ENCODE measurements around the gene HOXA1.

HOXA1 gene

DNA sequence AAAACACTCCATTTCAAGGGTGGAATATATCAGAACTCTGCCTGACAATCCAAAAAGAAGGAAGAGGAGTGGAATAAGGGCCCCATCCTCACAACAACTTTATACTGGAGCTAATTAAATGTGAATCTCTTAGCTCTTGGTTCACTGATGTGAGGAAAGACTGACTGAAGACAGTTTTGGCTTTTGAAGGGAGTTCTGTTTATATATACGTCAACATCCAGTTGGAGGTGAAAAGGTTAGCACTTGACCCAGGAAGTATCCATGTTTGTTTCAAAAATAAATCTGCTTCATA is 3.0 kb downstream of the HOXA1 start:
- no peak for DNase-seq (ENCODE audit: low read depth in 2 of 2)

DNA sequence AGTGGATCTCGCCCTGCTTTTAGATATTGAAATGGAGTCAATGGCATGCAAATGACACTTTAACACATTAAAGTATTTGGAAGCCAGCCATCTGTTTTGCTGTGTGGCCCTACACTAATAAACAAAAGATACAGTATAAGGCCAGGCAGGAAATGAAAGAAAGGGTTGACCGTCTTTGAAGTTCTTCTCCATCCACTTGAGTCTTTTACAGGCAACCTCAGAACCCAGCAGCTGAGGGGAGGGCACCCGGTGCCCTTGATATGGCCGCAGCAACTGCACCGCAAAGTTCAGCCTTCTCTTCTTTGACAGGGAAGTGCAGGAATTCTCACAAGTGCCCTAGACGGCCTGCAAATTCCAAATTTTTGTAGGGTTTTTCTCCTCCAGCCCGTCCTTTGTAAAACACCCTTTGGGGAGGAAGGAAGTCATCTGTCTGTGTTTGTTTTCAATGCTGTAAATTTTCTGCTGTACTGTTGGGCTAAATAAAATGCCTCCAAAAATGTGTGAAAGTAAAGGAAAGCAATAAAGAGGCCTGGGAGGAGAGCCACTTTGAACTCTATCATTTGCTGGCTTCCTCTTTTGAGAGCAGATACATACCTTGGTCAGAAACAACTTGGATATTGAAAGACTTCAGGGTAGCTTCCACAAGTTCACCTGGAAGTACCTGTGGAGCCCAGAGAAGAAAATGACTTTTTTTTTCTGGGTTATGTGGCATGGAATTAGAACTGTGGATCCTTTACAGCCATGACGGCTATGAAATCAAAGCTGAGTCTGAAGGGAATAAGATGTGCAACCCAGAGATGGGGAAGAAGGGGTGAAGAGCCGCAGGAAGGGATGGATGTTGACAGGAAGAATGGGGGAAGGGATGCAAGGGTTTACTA is 3.6 kb downstream of the HOXA1 start:
- DNase-seq (ENCODE audit: low read depth in 2 of 2): no peak

DNA sequence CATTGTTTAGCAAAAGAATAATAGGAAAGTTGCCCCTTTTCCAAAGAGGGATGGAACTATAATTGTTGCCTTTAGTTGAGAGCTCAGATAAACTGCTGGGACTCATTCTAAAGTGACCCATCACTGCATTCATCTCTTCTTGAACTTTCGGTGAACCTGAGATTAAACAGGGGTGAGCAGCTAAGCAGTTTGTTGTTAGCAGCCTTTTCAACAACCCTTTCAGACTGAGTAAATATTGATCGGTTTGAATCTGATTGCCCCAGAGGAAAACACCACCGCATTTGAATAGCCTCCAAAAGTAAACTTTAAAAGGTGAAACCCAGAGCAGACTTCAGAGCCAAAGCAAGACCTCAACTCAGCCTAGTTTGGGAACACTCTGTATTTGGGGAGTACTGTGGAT is 4.7 kb downstream of the HOXA1 start:
- no peak for DNase-seq (ENCODE audit: low read depth in 2 of 2)

DNA sequence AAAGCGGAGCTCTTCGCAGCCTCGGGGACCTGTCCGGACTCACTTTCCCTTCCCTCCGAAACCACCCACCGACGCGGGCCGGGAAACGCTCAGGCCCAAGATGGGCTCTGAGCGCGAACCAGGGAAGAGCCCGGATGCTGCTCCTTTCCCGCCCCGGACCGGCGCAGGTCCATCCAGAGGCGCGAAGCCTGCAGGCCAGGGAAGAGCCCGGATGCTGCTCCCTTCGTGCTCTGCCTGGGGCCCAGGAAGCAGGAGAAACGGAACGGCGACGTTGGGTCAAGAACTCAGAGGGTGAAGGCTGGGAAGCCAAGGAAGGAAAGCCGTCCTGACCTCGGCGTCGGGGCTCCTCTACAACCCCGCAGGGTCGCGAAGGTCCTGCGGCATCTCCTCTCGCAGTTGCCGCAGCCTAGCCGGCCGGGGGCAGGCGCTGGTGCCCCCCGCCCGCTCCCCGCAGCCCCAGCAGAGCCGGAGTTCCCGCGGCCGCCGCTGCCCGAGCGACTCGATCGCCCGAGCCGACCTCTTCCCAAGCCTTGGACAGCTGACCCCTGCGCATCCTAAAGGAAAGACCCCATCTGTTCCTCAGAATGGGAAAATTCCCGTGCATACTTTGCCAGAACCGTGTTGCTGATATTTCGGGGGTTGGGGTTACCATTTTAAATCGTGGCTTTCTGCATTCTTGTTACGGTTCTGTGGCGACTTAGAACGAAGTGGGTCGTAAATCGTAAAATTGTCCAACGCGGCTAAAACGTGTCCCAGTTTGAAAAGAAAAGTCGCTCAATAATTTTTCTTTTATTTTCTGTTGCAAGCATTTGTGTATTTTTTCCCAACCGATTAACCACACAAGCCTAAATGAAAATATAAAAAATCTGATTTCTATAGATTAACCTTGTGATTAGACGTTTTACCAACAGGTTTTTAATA is 7.5 kb downstream of the HOXA1 start:
- no peak for DNase-seq (ENCODE audit: low read depth in 2 of 2)

DNA sequence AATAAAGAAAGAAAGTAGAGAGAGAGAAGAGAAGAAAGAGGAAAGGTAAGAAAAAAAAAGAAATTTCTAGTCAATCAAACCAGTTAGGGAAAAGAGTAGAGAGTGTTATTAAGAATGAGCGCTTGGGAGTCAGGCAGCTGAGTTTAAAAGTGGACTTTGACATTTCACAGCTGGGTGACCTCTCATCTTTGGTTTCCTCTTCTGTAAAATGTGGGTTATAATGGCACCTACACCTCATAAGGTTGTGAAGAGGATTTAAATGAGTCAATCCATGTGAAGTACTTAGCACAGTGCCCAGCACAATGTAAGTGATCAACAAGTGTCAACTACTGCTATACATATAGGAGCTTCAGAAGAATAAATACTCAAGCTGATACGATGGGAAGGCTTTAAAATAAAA is 12.2 kb downstream of the HOXA1 start:
- DNase-seq (ENCODE audit: low read depth in 2 of 2): no peak

DNA sequence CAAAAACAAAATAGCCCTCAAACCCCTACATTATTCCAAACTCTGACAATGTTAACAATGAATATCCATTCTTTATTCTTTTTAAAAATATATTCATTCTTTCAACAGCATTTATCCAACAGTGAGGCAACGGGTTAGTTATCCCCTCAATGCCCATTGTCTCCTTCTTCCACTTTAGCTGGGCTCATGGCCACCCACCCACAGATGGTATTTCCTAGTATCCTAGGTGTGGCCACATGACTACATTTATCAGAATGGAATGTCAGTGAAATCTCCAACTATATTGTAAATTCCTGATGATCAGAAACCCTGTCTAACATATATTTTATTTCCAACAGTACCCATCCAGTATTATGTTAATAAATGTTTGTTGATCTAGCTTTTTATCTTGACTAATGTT is 13.6 kb downstream of the HOXA1 start:
- DNase-seq (ENCODE audit: low read depth in 2 of 2): no peak

DNA sequence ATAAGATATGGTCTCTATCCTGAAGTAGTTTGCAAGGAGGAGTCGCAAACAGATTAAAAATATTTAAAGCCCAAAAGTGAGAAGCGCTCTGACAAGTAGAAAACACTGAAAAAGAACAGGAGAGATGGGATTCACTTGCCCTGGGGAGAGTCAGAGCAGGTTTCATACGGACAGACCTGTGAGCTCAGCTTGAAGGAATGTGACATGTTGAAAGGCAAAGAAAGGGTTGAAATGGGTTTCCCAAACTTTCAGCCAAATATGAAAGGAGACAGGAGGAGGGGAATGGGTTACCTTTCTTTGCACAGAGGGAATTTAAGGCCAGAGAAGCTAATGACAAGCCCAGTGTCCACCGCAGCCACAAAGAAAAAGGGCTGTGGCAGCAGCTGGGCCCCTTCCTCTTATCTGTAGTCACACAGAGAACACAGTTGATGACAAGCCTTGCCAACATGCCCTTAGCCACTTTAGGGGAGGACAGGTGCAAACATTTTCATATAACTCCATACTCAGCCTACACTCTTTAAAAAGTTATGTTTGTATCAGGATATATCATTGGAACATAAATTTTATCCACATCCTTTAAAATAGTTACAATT is 14.9 kb downstream of the HOXA1 start:
- DNase-seq (ENCODE audit: low read depth in 2 of 2): no peak

DNA sequence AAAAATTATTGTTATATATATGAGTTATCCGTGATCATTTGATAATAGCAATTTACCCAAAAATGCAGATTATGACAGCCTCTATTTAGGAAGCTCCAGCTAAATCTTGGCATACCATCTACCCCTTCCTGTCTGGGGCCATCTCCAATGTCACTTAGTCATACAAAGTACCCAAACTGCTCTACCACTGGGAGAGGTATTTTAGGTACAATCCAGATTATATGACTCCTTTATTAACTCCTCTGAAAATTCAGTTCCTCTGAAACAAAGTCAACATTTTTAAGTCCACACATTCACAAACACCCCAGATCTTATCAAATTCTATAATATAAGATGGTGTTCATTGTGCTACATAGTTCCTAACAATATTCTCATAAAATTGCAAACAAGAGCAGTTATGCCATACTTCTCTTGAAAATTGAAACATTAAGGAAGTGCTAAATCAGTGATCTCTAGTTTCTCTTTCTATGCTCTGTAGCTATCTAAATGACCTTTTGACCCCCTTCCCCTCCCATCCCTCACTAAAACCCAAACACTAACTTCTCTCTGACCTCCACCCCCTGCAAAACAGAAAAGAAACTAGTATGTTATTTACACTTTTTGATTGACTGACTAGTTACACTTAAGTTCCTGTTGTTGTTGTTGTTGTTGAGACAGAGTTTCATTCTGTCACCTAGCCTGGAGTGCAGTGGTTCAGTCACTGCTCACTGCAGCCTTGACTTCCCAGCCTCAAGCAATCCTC is 16.4 kb downstream of the HOXA1 start:
- no peak for DNase-seq (ENCODE audit: low read depth in 2 of 2)

DNA sequence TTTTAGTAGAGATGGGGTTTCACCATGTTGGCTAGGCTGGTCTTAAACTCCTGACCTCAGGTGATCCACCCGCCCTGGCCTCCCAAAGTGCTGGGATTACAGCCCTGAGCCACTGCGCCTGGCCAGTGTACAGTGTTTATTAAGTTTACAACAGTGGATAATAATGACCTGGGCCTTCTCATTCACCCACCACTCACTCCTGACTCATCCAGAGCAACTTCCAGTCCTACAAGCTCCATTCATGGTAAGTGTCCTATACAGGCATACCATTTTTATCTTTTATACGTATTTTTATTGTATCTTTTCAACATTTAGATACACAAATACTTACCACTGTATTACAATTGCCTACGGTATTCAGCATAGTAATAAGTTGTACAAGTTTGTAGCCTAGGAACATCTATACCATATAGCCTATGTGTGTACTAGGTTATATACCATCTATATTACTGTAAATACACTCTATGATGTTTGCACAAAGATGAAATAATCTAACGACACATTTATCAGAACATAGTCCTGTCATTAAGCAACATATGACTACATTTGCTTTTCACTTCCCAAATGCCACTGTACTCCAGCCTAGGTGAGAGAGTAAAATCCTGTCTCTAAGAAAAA is 17.1 kb downstream of the HOXA1 start:
- DNase-seq (ENCODE audit: low read depth in 2 of 2): no peak

DNA sequence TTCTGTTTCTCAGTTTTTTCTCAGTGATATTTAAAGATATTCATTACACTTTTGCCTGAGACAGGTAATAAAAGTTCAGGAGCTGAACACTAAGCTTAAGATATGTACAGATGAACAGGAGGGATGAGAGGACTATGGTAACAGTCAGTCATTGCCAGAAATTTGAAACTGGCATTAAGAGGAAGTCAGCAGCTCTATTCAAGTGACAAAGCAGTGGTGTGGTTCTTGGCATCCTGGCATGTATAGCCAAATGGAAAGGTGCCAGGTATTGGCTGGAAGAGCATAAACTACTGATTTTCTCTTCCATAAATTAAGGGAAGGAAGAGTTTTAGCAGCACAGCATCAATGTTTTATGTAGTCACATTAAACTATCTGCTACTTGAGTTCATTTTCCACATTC is 22.7 kb downstream of the HOXA1 start:
- DNase-seq (ENCODE audit: low read depth in 2 of 2): no peak

DNA sequence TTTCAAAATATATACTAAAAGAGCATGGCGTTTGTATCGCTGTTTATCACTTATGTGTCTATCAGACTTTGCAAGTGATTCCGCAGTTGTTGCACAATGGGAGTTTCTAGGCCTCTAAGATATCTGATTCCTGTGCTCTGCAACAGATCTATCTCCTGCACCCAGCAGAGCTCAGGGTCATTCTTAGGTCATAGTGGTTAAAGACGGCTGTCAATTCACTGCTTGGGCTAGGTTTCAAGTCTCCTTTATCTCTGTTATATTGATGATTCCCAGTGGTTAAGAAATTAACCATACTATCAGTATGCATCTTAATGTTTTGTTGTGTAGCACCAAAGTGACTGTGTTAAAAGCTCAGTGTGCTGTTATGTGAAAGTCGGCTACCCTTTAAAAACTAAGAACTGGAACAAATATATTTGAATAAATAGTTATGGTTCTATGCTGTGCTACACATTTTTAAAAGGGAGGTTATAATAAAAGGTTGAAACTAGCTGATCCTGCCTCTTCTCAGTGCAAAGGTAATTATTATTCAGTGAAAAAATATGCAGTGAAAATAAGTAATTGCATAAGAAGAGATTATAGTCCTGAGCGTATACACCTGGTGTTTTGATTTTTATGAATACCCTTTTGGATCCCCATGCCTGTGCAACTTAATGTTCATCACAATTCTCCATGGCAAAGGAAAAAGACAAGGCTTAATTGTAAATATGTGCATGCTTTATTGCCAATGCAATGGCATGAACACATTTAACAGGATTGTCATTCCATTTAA is 24.0 kb downstream of the HOXA1 start:
- DNase-seq (ENCODE audit: low read depth in 2 of 2): no peak

DNA sequence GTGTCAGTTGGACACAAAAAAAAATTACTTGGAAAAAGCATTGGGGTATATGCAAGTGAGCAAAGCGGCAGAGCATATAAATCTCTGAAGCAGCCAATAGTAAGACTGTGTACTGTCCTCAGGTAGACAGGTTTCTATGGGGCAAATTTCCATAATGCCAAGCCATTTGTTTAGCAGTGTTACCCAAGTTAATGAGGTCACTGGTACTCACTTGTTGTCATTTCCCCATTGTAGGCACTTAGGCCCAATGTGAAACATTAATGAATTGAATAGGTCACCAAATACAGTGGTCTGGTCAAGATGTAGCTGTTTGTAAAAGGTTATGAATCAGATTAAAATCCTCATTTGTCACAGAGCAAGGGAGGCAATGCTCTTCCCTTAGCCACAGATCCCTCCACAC is 27.5 kb downstream of the HOXA1 start:
- no peak for DNase-seq (ENCODE audit: low read depth in 2 of 2)

DNA sequence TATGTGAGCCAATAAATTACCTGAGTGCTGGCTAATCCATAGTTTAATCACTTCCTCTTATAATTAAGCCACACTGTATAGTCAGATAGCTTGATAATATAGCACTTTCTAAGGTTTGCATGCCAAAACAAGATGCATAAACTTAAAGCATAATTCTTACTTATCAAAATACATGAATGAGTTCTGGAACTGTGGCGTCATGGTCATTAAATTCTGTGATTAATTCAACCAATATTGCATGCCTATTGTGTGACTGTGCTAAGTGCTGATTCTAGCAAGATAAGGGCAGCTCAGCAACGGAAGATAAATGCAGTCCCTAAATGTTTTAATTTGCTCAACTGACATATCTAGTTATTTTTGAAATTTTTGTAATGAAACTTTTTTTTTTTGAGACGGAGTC is 29.7 kb downstream of the HOXA1 start:
- peak in 1 of 2 experiments; percentile 18 for DNase-seq (ENCODE audit: low read depth in 2 of 2)

DNA sequence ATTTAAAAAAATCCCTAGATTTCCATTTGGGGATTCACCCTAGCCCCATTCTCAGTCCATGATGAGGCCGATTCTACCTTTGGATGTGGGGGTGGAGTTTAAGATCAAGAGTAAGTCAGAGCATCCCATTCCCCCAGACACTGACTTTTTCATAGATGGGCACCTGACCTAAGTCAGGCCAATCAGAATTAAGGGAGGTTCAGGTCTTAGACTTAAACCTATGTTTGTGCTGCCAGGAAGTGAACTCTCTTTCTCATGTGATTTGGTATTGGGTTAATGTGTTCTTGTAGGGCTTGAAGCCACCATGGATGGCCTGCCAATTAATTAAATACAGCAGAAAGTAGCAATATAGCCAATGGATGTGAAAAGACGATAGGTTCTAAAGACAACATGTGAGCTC is 30.1 kb downstream of the HOXA1 start:
- DNase-seq (ENCODE audit: low read depth in 2 of 2): no peak

DNA sequence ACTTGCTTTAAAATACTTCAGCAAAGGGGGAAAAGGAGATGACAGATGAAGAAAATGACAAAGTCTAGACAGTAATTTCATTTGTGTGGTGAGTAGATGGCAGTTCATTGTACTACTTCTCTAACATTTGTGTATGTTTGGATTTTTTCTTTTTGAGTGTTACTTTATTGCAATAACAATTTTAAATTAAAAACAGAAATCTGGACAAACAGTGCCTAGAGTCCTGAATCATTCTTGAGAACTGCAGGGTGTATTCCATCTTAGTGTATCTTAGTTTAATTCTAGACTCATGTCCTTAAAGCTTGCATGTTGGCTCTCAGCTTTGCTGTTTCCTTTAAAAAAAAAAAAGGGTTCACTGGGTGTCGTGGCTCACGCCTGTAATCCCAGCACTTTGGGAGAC is 31.1 kb downstream of the HOXA1 start:
- no peak for DNase-seq (ENCODE audit: low read depth in 2 of 2)

DNA sequence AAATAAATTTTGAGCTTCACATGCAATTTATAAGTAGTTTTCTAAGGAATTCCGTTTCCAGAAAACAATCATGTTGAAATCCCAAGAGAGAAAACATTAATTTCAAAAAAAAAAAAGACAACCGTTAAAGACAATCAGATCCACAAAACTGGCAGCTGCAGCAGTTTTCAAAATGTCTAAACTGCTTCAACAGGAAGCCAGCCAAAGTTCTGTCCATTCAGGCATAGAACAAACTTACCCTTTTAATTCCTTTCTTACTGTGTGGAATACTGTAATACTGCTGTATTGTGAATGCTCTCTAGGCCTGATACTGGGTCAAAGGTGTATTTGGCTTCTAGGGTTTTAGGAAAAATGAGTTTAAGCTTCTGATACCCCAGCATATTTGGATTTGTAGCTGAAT is 31.6 kb downstream of the HOXA1 start:
- no peak for DNase-seq (ENCODE audit: low read depth in 2 of 2)

DNA sequence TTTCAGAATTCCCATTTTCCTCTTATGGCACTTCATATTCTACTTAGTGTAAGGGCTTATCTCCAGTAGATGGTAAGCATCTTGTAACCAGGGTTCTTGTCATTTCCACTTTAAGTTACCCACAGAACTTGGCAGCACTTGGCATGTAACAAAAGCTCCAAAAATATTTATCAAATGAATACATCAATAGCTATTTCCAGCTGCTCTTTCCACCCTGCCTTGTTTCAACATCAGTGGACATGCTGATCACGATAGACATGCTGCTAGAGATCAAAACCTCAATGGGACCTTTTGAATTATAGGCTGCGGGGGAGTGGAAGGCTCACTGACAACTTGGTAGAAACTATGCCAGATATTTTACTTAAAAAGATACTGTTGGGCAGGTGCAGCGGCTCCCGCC is 32.9 kb downstream of the HOXA1 start:
- DNase-seq (ENCODE audit: low read depth in 2 of 2): no peak

DNA sequence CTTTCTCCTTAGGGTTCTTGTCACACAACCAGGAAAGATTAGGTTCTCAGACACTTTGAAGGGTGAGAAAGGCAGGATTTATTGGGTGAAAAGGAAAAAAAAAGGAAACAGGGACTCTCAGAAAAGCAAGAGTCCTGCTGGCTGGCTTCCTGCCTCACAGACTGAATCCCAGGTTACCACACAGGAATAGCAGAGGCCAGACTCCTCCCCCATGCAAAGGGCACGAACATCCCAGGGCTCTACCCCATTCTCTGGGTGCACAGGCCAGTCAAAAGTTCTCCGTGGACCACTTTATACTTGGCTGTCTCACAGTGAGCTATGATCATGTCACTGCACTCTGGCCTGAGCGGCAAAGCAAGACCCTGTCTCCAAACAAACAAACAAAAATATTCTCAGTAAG is 42.6 kb downstream of the HOXA1 start:
- no peak for DNase-seq (ENCODE audit: low read depth in 2 of 2)

DNA sequence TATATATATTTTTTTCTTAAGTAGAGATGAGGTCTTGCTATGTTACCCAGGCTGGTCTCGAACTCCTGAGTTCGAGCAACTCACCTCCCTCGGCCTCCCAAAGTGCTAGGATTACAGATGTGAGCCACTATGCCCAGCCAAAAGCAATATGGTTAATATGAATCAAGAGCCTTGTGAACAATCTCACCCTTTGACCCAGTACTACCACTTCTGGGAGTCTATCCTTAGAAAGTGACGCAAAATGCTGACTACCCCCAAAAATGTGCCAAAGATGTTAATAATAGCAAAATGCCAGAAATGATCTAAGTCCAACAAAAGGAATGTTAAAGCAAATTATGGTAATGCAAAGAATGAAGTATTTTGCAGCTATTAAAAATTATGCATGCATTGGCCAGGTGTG is 44.3 kb downstream of the HOXA1 start:
- DNase-seq (ENCODE audit: low read depth in 2 of 2): no peak

DNA sequence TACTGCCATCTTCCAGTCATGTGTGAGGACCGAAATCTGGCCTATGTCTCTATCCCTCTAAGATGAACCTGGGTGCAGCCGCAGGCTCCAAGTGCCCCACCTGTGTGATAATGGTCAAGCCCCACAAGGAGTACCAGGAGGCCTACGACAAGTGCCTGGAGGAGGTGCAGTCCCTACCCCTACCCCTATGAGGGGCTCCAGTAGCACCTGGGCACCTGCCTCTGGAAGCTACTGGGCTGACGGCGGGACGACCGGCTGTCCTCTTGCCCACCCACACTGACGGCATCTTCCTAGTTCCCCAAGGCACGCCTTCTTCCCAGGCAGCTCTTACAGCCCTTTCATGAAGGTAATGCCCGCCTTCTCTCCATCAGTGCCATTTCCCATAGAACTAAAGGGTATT is 47.4 kb downstream of the HOXA1 start:
- DNase-seq (ENCODE audit: low read depth in 2 of 2): no peak
